HG02970 (cell line): ENCODE measurements around the gene CNOT1.
"Not testable (repeated sequence)": the region's sequence is repeated elsewhere in the genome, so short reads cannot be mapped to it uniquely, and the experiment has no call there.

Experiments
- ATAC-seq: cut with Tn5 transposase; IDR thresholded peaks from one replicate; pipeline ENCODE4 v1.9.1; 2021; ENCODE audit warnings: mild to moderate bottlenecking, moderate library complexity, moderate number of reproducible peaks; ENCODE audit not compliant: unreplicated experiment, low FRiP score

Gene CNOT1

DNA sequence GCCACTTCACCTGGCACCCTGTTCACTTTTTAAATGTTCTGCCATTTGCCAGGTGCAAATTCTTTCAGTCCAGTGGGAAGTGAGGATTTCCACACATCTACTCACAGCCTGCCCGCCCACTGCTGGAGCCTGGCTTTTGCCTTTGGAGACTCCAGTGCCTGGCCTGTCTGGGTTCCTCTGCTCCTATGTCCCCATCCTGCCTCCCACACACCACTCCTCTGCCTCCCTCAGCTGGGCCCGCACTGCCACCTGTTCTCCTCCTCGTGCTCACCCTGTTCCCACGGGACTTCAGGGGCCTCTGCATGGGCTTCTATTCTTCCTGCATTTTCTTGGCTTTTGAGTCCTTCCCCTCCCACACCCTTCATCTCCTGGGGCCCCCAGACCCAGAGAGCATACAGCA is 137.6 kb downstream of the CNOT1 start:
- ATAC-seq, result no peak

DNA sequence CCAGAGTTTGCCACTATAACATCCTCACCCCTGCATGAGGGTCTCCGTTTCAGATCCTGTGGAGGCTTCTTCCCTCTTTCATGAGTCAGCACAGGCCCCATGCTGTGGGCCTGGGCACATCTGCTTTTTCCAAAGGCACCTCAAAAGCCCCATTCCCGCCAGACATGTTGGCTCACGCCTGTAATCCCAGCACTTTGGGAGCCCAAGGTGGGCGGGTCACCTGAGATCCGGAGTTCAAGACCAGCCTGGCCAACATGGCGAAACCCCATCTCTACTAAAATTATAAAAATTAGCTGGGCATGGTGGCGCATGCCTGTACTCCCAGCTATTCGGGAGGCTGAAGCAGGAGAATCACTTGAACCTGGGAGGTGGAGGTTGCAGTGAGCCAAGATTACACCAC is 139.1 kb downstream of the CNOT1 start:
- not testable (repeated sequence) for ATAC-seq

DNA sequence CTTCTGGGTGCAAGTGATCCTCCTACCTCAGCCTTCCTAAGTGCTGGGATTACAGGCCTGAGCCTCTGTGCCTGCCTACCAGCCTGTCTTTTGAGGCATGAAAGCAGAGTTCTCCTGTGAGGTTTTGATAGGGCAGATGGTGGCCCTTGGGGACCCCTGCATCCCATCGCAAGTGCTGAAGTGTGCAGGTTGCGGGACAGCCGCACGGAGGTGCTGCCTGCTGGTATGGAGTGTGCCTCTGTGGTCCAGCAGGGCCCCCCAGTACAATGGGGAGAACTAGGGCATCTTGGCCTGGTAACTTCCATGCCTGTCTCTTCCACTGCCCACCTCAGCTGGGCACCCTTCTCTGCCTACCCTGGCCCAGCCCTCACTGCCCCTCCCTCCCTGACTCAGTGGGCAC is 139.6 kb downstream of the CNOT1 start:
- no peak for ATAC-seq

DNA sequence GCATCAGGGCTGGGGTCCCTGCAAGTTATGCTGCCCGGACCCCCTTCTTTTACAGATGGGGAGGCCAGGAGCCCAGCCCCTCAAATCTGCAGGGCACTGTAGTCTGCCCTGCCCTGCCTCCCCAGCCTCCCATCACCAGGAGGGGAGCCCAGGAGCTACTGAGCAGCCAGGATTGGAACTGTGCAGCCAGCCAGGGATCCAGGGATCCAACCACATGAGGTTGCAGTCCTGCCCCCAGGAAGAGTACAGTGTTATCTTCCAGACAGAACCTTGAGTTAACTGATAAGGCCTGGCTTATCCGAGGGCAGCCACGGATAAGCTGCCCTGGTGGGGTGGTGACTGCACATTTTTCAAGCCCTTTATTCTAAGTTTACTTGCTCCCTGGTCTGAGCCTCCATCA is 141.1 kb downstream of the CNOT1 start:
- no peak for ATAC-seq

DNA sequence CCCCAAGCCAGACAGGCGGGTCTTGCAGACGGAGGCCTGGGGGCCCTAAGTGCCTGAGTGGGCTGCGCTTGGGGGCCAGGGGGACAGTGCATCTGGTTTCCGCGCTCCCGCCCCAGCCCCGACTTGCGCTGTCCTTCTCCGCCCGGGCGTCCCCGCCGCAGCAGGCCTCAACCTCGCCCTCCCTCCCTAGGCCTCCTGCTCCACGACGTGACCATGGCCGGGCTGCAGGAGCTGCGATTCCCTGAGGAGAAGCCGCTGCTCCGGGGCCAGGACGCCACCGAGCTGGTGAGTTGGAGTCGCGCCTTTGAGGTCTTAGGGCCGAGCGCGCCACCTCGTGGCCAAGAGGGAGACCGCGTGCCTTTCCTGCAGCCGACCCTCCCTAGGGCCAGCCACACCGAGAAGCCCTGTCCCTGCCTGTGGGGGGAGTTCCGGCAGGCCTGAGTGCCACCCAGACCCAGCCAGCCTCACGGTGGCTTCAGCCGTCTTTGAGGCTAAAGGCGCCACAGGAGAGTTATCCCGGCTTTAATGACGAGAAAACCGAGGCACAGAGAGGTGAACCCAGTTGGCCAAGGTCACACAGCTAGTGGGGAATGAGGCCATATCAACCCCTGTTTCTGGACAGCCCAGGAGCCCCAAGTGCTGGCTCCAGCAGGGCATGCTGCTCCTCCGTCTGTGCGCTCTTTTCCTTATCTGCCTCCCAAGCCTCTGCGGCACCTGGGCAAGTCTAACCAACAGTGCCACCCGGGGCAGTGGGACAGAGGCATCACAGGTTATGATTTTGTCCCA is 141.9 kb downstream of the CNOT1 start:
- ATAC-seq, result no peak

DNA sequence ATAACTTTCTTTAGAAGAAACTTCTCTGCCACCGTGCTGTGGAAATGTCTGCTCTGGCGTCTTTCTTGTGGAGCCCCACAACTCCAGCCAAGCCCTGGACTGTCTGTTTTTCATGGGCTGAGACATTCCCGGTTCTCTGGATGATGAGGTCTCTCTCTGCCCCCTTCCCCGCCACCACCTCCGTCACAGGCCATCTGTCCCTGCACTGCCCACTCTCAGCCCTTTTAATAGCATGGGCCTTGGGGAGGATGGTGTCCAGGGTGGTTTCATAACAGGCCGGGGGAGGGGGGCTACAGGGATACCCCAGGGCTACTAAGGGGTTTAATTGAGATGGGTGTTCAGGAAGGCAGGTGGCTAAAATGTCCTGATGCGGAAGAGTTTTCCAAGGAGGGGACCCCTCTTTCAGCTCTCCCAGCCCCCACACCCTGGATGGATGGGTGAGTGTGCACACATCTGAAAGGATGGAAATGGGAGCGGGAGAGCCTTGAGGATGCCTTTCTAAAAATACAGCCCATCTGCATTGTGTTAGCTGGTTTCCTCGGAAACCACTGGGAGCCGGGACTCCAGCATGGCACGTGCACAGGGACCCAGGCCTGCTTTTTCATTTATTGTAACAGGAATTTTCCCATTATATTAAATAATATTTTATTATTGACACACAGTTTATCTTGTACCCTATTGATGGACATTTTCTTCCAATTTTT is 144.3 kb downstream of the CNOT1 start:
- ATAC-seq, result no peak

DNA sequence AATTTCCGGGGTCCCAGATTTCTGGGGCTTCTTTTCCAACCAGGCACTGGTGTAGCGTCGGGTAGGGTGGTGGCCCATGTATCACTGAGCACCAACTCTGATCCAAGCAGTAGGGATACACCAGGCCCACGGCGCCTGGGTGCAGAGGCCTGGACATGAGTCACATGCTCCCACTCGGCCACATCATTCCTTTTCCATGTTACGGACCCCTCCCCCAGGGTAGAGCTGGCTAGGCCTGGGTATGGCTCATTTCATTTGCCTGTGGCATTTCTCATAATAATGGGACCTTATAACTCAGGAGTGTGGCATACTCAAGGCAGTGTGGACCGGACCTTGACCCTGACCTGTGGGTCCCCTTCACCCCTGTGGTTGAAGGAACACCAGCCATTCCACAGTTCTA is 147.7 kb downstream of the CNOT1 start:
- ATAC-seq, result no peak

DNA sequence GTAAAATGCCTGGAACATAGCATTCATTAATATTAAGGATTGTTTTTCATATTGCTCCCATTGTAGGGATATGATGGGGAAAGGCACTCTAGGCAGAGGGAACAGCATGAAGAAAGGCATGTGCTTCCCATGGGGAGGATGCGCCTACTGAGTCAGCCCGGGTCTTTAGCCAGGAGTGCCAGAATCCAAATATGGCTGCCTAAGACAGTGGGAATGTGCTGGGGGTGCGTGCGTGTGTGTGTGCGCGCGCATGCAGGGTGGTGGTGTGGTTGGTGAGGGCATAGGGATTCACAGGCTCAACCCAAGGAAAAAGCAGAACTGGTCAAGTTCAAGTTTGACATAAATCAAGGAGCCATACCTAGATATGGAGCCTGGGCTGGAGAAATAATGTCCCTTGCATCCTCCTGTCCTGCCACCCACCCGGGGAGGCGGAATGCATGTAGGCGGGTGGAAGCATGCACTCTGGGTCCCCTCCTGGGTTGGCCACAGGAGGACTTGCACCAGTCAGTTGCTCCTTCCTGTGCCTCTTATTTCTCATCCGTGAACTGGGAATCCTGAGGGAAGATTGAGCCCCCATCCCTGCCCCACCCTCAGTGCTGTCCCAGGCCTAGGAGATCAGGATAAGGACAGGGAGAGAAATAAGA is 148.3 kb downstream of the CNOT1 start:
- no peak for ATAC-seq

DNA sequence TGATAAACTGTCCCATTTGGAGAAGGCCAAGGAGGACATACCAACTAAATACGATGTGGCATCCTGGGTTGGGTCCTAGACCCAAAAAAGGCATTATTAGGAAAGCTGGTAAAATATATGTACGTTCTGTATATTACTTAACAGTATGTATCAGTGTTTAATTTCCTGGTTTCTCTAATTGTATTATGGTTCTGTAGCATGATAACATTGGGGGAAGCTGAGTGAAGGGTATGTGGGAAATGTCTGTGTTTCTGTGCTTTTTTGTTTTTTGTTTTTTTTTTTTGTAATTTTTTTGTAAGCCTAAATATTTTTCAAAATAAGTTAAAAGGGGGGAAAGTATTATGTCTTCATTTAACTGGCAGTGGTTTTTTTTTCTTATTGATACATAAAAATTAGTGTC is 151.2 kb downstream of the CNOT1 start:
- ATAC-seq, result no peak

DNA sequence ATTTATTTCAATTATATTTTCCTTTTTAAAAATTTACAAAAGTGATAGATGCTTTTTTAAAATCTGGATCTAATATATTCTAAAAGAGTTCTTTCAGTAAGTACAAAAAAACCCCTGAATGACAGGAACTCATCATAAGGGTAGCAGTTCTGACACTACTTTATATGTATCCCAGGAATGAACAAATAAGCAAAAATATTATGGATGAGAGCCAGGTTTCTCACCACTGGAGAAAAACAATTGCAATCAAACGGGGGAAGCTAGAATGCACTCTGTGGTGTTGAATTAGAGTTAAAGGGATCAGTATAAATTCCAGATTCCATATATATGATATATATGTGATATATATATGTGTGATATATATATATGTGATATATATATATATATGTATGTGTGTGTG is 152.8 kb downstream of the CNOT1 start:
- ATAC-seq, result no peak

DNA sequence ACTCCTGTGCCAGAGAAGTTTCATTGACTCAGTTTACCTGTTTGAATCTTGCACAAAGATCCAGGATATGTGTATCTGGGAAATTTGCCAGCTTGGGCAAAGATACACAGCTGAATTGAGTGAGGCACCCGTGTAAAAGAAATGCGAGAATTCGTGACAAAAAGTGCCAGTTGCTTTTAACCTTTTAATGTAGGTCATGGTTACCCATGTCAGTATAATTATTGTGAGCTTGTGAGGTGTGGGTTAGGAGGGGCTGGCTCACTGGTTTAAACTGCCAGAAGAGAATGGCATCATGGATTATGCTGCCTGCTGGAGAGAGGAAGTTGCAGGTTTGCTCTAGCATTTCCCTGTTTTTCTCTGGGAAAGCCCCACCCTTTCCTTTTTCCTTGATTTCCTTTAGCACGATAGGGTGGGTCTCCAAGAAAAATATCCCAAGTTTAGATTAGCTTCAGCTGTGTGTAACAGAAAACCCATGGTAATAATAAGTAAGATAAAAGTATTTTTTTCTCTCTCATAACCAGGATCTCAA is 154.5 kb downstream of the CNOT1 start:
- ATAC-seq, result no peak

DNA sequence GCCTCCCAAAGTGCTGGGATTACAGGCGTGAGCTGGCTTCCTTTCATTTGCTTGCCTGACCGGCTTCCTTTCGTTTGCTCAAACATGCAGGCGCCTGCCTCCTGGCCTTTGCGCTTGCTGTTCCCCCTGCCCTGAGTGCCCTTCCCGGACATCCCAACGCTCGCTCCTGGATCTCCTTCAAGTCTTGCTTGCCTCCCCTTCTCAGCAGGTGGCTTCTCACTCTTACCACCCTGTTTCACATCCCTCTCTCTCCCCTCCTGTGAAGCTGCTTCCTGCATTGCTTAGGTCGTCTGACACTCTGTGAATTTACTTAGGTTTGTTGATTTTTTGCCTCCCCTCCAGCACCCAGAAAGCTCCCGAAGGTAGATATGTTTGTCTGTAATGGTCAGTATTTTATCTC is 155.3 kb downstream of the CNOT1 start:
- ATAC-seq, result no peak

DNA sequence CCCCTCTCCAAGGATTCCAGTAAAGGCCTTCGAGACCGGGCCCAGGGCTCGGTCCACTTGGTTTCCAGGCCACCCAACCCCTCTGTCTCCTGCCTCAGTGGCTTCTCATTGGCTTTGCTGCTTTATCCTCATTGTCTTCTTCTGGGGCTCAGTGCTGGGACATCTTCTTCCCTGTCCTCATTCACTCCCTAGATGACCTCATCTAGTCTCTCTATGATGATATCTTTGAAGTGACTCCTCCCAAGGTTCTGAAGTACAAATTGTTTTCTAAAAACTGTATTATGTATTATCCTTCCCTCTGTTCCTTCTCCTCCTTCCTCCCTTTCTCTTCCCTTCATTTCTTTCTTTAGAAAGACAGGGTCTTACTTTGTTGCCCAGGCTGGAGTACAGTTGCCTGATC is 156.8 kb downstream of the CNOT1 start:
- ATAC-seq, result no peak

DNA sequence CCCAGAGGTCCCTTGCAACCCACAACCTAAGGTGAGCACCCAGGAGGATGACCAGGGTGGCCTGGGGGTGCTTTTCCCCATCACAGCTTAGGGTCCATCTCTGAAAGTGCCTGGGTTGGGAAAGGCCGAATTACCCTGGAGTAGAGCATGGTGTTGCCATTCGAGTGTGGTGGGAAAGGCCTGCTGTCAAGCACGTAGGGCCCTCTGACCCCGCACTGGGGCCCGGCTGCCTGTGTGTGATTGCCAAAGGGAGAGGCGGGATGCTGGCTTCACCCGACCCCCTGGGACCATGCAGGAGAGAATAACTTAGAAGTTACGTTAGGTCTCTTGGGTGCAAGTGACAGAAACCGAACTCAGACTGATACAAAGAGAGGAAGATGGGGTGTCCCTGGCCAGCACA is 157.4 kb downstream of the CNOT1 start:
- no peak for ATAC-seq

DNA sequence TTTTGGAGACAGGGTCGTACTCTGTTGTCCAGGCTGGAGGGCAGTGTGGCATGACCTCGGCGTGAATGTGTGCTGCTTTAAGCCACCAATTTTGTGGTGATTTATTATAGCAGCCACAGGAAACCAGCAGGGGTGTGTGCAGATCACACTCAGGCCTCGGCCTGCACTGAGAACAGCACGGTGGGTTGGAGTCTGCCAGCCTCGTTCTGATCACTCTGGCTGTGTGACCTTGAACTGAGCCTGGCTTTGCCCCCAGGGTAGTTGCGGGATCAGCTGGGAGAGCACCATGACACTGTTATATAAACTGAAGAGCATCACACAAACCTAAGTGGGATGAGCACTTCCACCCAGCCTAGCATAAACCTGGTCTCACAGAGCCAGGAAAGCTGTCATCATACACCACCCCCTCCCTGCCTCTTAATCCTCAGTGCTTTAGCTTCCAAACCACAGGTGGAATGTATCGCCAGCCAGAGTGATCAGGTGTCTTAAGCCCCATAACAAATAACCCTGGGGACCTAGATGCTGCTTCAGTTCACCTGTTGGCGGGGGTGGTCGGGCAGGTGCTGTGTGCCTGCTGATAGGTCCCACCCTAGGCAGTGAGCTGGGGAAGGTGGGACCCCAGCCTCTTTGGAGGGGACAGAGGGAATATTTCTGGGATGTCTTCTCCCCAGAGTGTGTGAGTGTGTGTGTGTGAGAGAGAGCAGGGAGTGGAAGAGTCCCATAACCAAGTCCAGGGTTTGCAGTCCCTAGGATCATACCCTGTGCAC is 158.2 kb downstream of the CNOT1 start:
- no peak for ATAC-seq
